IMR-90 (cell line): ENCODE measurements around the gene GNB5. TPM values are rescaled to one million over a fixed set of nuclear protein-coding genes. Genes with fewer than 3 reads are reported as not detected.

Experiments
- ELK1 ChIP-seq: fragments of 150-350 bp; IDR thresholded peaks from 2 replicates; pipeline ENCODE4 v1.6.1; 2016; ENCODE audit warnings: low read depth, mild to moderate bottlenecking, low read length, moderate library complexity, borderline replicate concordance
- POLR2A ChIP-seq: IDR thresholded peaks from 2 replicates; pipeline ENCODE4 v1.6.1; 2012; ENCODE audit warnings: mild to moderate bottlenecking, low read depth, low read length
- polyA plus RNA-seq, 3 experiments: library from polyadenylated mRNA; depleted of rRNA; stranded (reverse); fragments of >200 nt; gene quantifications; 2 replicates each; pipeline ENCODE4 v1.2.3, GENCODE V29; 2012; ENCODE audit warnings: low replicate concordance in 1 of 3
- total RNA-seq: library from RNA; depleted of rRNA; stranded (reverse); fragments of >200 nt; gene quantifications from 2 replicates; pipeline ENCODE4 v1.2.3, GENCODE V29; 2012

GNB5 gene
- total and polyA plus RNA-seq, 2 of the 4 experiments (the other 2 are of a cell fraction), result 27.7 to 33.2 TPM

GRCh38 chr15:52180196-52180835, 10.9 kb downstream of the GNB5 start (continued):
- TF ChIP-seq ELK1 (no peak), POLR2A (no peak)
